Measurements from ENCODE around the gene DPP3. TPM values are rescaled to one million over a fixed set of nuclear protein-coding genes. Genes with fewer than 3 reads are reported as not detected.

DPP3 gene
- polyA plus RNA-seq, 1 donor = 28.8 TPM

DNA sequence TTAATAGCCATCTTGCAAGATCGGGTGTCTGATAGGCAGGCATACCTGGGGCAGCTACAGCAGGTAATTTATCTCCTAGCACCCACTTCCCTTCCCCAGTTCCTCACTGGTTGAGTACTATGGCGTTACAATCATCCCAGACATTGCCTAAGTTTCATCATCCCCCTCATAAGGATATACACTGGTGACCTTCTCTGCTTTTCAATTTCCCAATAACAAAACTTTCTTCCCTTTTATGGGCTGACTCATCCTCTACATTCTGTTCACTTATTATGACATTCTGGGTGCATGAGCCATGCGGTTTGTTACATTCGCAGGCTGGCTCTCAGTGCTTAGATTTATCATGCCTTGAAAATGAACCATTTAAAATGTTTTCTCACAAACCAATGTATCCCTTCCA lies 36.6 kb upstream of the DPP3 start:
- Histone ChIP-seq H3K36me3 (ENCODE audit: control insufficient read depth, insufficient read depth, low read length) (no peaks in the 10 kb centered on the region), H3K4me3 (ENCODE audit: low read length) (no peak overlapping the region), H3K27me3 (ENCODE audit: control insufficient read depth, insufficient read depth, low read length) (no peaks in the 10 kb centered on the region), H3K9me3 (ENCODE audit: control insufficient read depth, low read depth, low read length) (peaks cover 4% of the 10 kb centered on the region), H3K27ac (ENCODE audit: low read length) (no peak overlapping the region), H3K4me1 (ENCODE audit: control insufficient read depth, insufficient read depth, low read length) (no peaks in the 10 kb centered on the region)
- WGBS (ENCODE audit: insufficient coverage, low lambda C conversion rate) = 100% methylated on average over 1 of the region's 4 CpGs
- no peak for DNase-seq

DNA sequence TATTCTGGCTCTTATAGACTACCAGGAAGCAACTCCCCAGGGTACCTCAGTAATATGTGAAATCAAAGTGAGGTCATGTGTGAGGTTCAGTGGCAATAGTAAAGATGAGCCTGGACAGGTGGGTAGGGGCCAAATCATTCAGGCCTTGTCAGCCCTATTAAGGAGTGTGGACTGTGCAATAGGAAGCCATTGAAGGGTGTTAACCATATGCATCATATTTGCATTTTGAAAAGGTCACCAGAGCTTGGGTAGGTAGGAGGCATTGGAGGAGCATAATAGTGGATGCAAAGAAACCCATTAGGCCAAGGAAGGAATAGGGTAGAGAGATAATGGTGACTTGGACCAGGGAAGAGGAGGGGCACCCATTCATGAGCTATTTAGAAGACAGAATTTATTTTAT lies 33.2 kb upstream of the DPP3 start:
- no peak for DNase-seq
- H3K9me3 ChIP-seq (ENCODE audit: control insufficient read depth, low read depth, low read length) = peaks cover 4% of the 10 kb centered on the region
- H3K4me1 ChIP-seq (ENCODE audit: control insufficient read depth, insufficient read depth, low read length) = no peaks in the 10 kb centered on the region
- no peak overlapping the region for H3K4me3 ChIP-seq (ENCODE audit: low read length)
- no peaks in the 10 kb centered on the region for H3K36me3 ChIP-seq (ENCODE audit: control insufficient read depth, insufficient read depth, low read length)
- H3K27me3 ChIP-seq (ENCODE audit: control insufficient read depth, insufficient read depth, low read length) = peaks cover 2% of the 10 kb centered on the region
- H3K27ac ChIP-seq (ENCODE audit: low read length) = no peak overlapping the region

DNA sequence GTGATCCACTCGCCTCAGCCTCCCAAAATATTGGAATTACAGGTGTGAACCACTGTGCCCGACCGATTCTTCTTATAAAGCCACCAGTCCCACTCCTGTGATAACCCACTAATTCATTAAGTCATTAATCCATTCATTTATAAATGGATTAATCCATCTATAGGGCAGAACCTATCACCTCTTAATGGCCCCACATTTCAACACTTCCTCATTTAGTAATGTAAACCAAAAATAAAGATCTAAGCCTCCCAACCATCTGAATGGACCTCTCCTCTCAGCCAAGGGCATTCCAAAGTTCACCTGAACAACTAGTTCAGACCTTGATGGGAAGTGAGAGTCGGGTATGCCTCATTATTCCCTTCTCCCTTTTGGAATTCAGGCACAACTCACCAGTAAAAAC lies 31.7 kb upstream of the DPP3 start:
- peaks cover under 1% of the 10 kb centered on the region for H3K9me3 ChIP-seq (ENCODE audit: control insufficient read depth, low read depth, low read length)
- H3K36me3 ChIP-seq (ENCODE audit: control insufficient read depth, insufficient read depth, low read length) = no peaks in the 10 kb centered on the region
- no peak overlapping the region for H3K27ac ChIP-seq (ENCODE audit: low read length)
- no peaks in the 10 kb centered on the region for H3K4me1 ChIP-seq (ENCODE audit: control insufficient read depth, insufficient read depth, low read length)
- no peak overlapping the region for H3K4me3 ChIP-seq (ENCODE audit: low read length)
- H3K27me3 ChIP-seq (ENCODE audit: control insufficient read depth, insufficient read depth, low read length) = peaks cover 2% of the 10 kb centered on the region
- DNase-seq = no peak
- no CpG with 5 or more reads among the region's 4 CpGs for WGBS (ENCODE audit: insufficient coverage, low lambda C conversion rate)

DNA sequence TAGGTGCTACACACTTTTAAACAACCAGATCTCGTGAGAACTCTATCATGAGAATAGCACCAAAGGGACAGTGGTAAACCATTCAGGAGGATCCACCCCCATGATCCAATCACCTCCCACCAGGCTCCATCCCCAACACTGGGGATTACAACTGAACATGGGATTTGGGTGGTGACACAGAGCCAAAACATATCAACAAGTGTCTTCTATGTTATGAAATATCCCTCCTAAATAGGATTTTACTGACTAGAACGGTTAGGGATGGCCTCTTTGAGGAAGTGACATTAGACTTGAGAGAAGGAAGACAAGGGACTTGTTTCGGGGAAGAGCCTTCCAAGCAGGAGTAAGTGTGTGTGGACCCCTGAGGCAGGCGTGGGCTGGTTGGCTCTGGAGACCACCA lies 29.7 kb upstream of the DPP3 start:
- H3K27ac ChIP-seq (ENCODE audit: low read length) = no peak overlapping the region
- WGBS (ENCODE audit: insufficient coverage, low lambda C conversion rate) = no CpG with 5 or more reads among the region's 4 CpGs
- H3K9me3 ChIP-seq (ENCODE audit: control insufficient read depth, low read depth, low read length) = no peaks in the 10 kb centered on the region
- no peak for DNase-seq
- H3K36me3 ChIP-seq (ENCODE audit: control insufficient read depth, insufficient read depth, low read length) = no peaks in the 10 kb centered on the region
- peaks cover 11% of the 10 kb centered on the region for H3K27me3 ChIP-seq (ENCODE audit: control insufficient read depth, insufficient read depth, low read length)
- H3K4me3 ChIP-seq (ENCODE audit: low read length) = no peak overlapping the region
- no peaks in the 10 kb centered on the region for H3K4me1 ChIP-seq (ENCODE audit: control insufficient read depth, insufficient read depth, low read length)

DNA sequence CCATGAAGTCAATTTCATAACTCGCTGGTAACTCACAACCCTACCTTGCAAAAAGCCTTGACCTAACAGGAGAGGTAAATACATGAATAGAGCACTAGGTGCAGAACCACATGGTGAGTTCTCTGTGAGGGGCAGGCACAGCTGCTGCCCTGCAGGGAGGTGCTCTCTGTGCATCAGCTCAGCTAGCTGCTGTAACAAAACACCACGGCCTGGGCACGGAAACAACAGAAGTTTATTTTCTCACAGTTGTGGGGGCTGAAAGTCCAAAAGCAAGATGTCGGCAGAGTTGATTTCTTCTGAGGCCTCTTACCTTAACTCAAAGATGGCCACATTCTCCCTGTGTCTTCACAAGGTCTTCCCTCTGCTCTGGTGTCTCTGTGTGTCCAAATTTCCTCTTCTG lies 28.6 kb upstream of the DPP3 start:
- no peaks in the 10 kb centered on the region for H3K36me3 ChIP-seq (ENCODE audit: control insufficient read depth, insufficient read depth, low read length)
- no CpG with 5 or more reads among the region's 4 CpGs for WGBS (ENCODE audit: insufficient coverage, low lambda C conversion rate)
- H3K4me3 ChIP-seq (ENCODE audit: low read length) = no peak overlapping the region
- no peak for DNase-seq
- peaks cover 11% of the 10 kb centered on the region for H3K27me3 ChIP-seq (ENCODE audit: control insufficient read depth, insufficient read depth, low read length)
- no peaks in the 10 kb centered on the region for H3K9me3 ChIP-seq (ENCODE audit: control insufficient read depth, low read depth, low read length)
- H3K27ac ChIP-seq (ENCODE audit: low read length) = no peak overlapping the region
- H3K4me1 ChIP-seq (ENCODE audit: control insufficient read depth, insufficient read depth, low read length) = no peaks in the 10 kb centered on the region

DNA sequence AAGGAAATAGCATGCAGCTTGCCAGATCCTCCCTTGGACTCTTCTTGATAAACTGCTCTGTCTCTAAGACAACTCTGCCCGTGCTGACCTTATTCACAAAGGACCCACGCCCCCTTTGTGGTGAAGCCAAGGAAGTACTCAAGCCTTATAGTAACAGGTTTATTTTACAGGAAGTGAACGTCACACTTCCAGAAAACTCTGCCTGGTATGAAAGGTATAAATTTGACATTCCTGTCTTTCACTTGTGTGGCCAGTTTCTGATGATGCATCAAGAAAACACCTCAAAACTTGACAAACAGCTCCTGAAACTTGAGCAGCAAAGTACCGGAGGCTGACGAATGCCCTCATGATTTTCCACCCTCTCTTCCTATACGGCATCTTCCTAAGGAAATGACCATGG lies 26.0 kb upstream of the DPP3 start:
- DNase-seq = no peak
- peaks cover 11% of the 10 kb centered on the region for H3K27me3 ChIP-seq (ENCODE audit: control insufficient read depth, insufficient read depth, low read length)
- no peak overlapping the region for H3K27ac ChIP-seq (ENCODE audit: low read length)
- H3K36me3 ChIP-seq (ENCODE audit: control insufficient read depth, insufficient read depth, low read length) = no peaks in the 10 kb centered on the region
- no peak overlapping the region for H3K4me3 ChIP-seq (ENCODE audit: low read length)
- no peaks in the 10 kb centered on the region for H3K4me1 ChIP-seq (ENCODE audit: control insufficient read depth, insufficient read depth, low read length)
- no peaks in the 10 kb centered on the region for H3K9me3 ChIP-seq (ENCODE audit: control insufficient read depth, low read depth, low read length)
- 48% methylated on average over 4 of the region's 6 CpGs for WGBS (ENCODE audit: insufficient coverage, low lambda C conversion rate)

DNA sequence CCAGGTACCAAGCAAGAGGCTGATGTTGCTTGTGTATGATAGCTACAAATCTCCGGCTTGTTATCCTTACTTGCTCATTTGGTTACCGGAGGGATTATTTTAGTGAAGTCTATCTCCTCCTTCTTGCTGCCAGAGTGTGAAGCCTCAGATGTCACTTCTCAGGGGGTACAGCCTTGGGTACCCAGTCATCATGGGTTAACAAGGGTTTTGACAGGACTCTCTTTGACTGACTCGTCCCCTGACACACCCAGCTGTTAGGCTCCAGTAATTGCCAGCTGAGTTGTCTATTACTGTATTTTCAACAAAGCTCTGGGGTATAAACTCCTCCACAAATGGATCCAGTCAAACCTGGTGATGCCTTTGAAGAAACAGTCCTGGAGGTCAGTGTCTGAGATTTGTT lies 25.4 kb upstream of the DPP3 start:
- Histone ChIP-seq H3K4me1 (ENCODE audit: control insufficient read depth, insufficient read depth, low read length) (no peaks in the 10 kb centered on the region), H3K9me3 (ENCODE audit: control insufficient read depth, low read depth, low read length) (no peaks in the 10 kb centered on the region), H3K27me3 (ENCODE audit: control insufficient read depth, insufficient read depth, low read length) (peaks cover 11% of the 10 kb centered on the region), H3K36me3 (ENCODE audit: control insufficient read depth, insufficient read depth, low read length) (no peaks in the 10 kb centered on the region), H3K4me3 (ENCODE audit: low read length) (no peak overlapping the region), H3K27ac (ENCODE audit: low read length) (no peak overlapping the region)
- WGBS (ENCODE audit: insufficient coverage, low lambda C conversion rate) = no CpG with 5 or more reads among the region's 3 CpGs
- no peak for DNase-seq

DNA sequence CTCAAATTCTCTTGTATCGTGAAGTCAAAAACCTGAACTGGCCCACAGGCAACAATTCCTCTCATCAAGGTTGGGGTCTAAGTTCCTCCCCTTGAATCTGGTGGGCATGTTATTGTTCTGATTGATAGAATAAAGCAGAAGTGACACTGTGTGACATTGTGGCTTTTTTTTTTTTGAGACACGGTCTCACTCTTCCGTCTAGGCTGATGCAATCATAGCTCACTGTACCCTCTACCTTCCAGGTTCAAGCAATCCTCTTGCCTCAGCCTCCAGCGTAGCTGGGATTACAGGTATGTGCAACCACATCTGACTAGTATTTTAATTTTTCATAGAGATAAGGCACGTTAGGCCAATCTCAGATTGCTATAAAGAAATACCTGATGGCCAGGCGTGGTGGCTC lies 22.4 kb upstream of the DPP3 start:
- no peak overlapping the region for H3K27ac ChIP-seq (ENCODE audit: low read length)
- peaks cover 9% of the 10 kb centered on the region for H3K27me3 ChIP-seq (ENCODE audit: control insufficient read depth, insufficient read depth, low read length)
- no peak for DNase-seq
- H3K4me1 ChIP-seq (ENCODE audit: control insufficient read depth, insufficient read depth, low read length) = no peaks in the 10 kb centered on the region
- no peaks in the 10 kb centered on the region for H3K36me3 ChIP-seq (ENCODE audit: control insufficient read depth, insufficient read depth, low read length)
- 100% methylated on average over 1 of the region's 6 CpGs for WGBS (ENCODE audit: insufficient coverage, low lambda C conversion rate)
- H3K4me3 ChIP-seq (ENCODE audit: low read length) = no peak overlapping the region
- H3K9me3 ChIP-seq (ENCODE audit: control insufficient read depth, low read depth, low read length) = peaks cover 5% of the 10 kb centered on the region

DNA sequence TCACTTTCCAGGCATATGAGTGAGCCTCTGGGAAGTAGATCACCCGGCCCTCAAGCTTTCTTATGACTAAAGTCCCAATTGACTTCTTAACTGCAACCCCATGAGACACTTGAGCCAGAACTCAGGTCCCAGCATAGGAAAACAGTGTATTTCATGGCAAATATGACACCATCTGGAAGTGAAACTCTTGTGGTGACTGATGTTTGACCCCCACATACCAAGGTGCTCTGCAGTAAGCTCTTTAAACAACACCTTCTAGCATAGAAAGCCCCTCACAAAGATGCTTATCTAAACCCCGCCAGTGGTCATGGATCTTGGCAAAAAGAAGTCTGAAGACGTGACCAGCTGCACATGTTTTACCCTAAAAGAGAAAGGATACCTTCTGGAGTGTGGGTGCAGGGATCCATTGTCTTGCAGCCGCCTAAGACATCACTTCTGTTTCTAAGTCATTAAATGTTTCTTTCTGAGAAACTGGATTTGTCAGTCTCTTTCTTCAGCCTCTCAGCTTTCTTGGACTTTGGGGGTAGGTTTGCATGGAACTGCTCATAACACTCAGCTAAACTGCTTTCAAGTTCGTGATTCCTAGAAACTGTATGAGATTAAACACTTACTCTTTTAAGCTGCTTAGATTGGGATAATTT lies 21.0 kb upstream of the DPP3 start:
- Histone ChIP-seq H3K36me3 (ENCODE audit: control insufficient read depth, insufficient read depth, low read length) (no peaks in the 10 kb centered on the region), H3K27ac (ENCODE audit: low read length) (no peak overlapping the region), H3K9me3 (ENCODE audit: control insufficient read depth, low read depth, low read length) (peaks cover 5% of the 10 kb centered on the region), H3K27me3 (ENCODE audit: control insufficient read depth, insufficient read depth, low read length) (peaks cover 2% of the 10 kb centered on the region), H3K4me1 (ENCODE audit: control insufficient read depth, insufficient read depth, low read length) (no peaks in the 10 kb centered on the region), H3K4me3 (ENCODE audit: low read length) (no peak overlapping the region)
- DNase-seq = no peak
- no CpG with 5 or more reads among the region's 5 CpGs for WGBS (ENCODE audit: insufficient coverage, low lambda C conversion rate)

DNA sequence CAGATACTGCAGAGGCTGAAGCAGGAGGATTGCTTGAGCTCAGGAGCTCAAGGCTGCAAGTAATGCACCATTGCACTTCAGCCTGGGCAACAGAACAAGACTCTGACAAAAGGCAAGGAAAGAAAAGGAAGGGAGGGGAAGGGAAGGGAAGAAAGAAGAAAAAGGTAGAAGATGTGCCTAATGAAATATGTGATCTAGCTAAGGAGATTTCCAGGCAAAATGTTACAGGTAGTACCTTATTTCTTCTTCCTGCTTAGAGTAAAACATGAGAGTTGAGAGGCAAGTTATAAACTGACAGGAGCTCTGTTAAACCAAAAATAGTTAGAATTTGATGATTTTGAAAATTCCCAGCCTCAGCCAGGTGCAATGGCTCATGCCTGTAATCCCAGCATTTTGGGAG lies 18.2 kb upstream of the DPP3 start:
- H3K4me3 ChIP-seq (ENCODE audit: low read length) = no peak overlapping the region
- H3K9me3 ChIP-seq (ENCODE audit: control insufficient read depth, low read depth, low read length) = peaks cover 9% of the 10 kb centered on the region
- H3K4me1 ChIP-seq (ENCODE audit: control insufficient read depth, insufficient read depth, low read length) = no peaks in the 10 kb centered on the region

DNA sequence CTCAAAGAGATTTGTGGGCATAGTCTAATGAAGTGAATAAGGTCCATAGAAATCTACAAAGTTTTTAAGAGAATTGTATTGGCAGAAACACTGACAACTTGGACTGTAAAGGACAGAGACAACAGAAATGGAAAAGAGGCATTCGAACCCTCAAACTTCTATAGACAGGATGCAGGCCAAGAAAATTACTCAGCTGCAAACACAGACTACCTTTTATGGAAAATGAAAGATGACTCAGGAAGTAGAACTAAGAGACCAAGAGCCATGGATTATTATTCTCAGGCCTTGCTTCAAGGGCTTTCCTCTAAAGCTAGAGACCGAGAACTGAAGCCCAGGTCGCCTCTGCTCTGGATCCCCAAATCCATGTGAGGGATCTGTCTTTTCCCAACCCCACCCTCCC lies 17.3 kb upstream of the DPP3 start:
- Histone ChIP-seq H3K36me3 (ENCODE audit: control insufficient read depth, insufficient read depth, low read length) (no peaks in the 10 kb centered on the region), H3K4me3 (ENCODE audit: low read length) (no peak overlapping the region), H3K27ac (ENCODE audit: low read length) (no peak overlapping the region), H3K4me1 (ENCODE audit: control insufficient read depth, insufficient read depth, low read length) (peaks cover 7% of the 10 kb centered on the region), H3K9me3 (ENCODE audit: control insufficient read depth, low read depth, low read length) (peaks cover 9% of the 10 kb centered on the region), H3K27me3 (ENCODE audit: control insufficient read depth, insufficient read depth, low read length) (peaks cover 2% of the 10 kb centered on the region)
- no peak for DNase-seq
- 80% methylated on average over 1 of the region's 3 CpGs for WGBS (ENCODE audit: insufficient coverage, low lambda C conversion rate)

More for the DNA sequence above, 18.2 kb upstream of the DPP3 start:
- H3K36me3 ChIP-seq (ENCODE audit: control insufficient read depth, insufficient read depth, low read length) = no peaks in the 10 kb centered on the region
- H3K27me3 ChIP-seq (ENCODE audit: control insufficient read depth, insufficient read depth, low read length) = peaks cover 2% of the 10 kb centered on the region
- DNase-seq = no peak
- no peak overlapping the region for H3K27ac ChIP-seq (ENCODE audit: low read length)

Data from large intestine (tissue), 3 donors.